HG02973 (cell line): Measurements from ENCODE around the gene P2RX2.

ENCODE experiments used
- ATAC-seq: cut with Tn5 transposase; IDR thresholded peaks from one replicate; pipeline ENCODE4 v1.9.1; 2021; ENCODE audit warnings: moderate library complexity; ENCODE audit not compliant: unreplicated experiment

P2RX2 gene

DNA sequence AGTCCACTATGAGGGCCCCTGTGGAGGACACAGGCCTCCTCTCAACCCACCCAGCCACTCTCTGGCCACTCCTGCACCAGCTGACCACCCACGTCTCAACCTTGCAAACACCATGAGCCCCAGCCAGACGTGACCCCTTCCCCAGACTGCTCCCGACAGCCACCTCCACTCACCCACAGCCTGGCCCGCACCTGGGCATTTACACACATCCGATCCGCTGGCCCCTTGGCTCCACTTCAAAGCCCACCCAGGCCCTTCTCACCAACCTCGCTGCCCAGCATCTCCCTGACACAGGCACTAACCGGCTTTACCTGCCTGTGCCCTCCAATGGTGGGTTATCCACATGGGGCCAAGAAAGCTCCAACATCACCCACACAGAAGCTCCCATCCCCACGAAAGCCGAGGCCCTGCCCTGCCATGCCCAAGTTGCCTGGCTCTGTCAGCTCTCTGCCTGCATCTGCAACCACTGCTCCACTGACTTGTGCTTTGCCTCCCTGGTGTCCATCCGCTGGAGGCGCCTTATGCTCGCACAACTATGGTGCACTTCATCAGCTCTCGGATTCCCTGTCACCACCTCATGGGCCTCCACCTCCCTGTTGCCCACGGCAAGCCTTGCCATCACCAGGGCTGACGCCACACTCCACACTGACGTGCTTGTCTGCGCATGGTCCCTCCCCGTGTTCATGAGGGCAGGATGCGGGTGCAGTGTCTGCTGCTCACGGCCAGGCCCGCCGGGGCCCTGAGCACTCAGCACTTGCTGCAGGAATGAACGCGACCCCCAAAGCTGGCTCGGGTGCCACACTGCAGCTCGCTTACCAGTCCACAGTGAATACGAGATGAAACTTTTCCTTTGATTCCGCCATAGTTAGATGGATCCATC, 16.7 kb downstream of the P2RX2 start:
- no peak for ATAC-seq

DNA sequence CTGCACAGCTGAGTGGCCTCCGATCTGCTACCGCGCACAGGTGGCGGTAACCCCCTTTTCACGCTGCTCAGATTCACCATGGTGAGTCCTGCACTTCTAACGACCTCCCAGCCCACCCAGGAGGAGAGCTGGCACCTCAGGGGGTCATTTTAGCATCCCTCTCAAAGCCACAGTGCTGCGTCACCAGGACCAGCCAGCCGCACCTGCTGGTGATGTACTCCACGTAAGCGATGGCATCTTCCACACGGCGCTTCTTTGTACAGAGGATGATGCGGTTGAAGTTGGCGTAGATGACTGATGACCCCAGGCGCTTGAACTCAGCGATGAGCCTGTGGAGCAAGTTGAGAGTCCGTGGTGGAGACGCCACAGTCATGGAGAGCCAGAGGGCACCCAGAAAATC, 19.2 kb downstream of the P2RX2 start:
- ATAC-seq: no peak

DNA sequence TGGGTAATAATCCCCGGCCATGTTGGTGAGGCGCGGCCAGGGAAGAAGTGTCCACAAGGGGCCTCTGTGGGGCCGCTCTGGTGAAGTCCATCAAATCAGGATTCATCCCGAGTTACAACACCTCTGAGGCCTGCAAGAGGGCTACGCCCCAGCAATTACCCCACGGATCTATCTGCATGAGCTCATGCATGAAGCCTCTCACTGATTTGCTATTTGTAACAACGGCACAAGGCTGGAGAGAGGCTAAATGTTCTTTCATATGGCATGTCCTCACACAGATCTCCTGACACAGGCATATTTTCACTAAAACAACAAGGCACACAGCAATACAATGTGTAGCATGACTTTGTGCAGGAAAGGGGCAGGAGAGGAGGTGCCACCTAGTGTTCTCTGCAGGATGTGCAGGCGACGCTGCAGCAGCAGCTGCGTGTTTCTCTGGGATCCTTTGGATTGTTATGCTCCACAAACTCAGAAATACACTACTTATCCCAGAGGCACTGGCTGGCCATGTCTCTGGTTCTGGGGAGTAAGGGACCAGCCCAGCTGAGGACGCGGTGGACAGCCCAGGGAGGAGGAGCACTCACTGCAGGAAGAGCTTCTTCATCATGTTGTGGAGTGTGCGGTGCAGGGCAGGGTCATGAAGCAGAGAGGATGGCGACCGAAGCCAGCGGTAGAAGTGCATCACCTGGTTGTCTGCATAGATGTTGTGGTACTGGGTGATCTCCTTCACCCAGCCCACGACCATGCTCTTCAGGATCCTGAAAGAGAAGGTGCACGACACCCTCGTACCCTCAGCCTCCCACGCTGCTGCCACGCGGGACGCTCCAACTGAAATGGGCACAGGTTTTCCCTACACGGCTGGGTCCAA, 20.2 kb downstream of the P2RX2 start:
- ATAC-seq: no peak

GRCh38 chr12:132639956-132640520, 21.5 kb downstream of the P2RX2 start:
- no peak for ATAC-seq

DNA sequence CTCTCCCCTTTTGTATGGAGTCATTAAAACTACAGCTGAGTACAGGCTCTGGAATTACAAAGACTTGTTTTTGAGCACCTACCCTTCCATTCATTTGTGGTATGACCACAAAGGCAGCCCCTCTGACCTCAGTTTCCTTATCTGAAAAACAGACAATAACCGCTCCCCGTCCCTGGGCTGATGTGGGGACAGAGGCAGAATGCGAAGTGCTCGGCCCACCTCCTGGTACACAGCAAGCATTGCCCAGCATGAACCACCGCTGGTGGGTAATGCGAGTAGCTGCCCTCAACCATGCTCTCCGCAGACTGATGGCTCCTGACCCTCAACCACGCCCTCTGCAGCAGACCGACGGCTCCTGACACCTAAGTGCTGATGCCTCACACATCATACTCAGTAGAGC, 22.4 kb downstream of the P2RX2 start:
- ATAC-seq: no peak

GRCh38 chr12:132641811-132642650, 23.5 kb downstream of the P2RX2 start:
- no peak for ATAC-seq

DNA sequence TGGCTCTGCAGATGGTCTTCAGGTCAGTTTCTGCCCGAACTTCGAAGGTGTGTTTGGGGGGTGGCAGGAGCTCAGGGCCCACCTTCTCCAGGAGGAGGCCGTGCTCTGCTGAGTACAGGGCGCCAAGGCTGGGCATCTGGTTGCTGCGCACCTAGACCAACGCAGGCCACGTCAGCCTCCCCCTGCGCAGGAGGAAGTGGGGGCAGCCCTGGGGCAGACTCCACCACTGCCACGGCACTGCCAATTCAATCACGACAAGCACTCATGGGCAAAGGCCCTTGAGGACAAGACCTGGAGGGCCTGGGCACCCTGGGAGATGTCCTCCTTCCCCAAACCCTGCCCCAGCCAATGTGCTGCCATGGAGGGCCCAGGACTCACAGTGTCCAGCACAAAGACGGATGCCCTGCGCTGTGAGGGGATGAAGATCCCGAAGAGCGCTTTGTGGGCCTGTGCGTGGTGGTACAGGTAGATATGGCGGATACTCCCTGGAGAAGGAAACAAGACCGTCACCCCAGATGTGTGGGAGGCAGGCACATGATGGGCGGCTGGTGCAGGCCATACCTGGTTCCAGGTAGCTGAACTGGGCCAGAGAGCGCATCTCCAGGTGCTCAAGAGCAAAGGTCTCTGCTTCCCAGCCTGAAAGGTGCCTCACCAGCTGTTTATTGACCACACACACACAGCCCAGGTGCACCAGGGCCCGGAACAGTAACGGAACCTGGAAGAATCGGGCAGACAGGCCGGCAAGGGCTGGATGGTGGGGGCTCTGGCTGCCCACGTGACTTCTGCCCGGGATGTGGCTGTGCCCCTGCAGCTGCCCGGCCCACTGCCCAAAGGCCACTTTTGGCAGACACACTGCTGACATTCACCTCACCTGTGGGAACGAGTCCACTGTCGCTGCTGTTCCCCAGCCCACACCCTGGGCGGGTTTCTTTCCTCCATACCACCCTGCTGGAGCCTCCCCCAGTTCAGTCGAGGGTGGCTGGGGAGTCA, 24.6 kb downstream of the P2RX2 start:
- no peak for ATAC-seq

GRCh38 chr12:132646850-132647249, 28.3 kb downstream of the P2RX2 start:
- ATAC-seq: no peak

DNA sequence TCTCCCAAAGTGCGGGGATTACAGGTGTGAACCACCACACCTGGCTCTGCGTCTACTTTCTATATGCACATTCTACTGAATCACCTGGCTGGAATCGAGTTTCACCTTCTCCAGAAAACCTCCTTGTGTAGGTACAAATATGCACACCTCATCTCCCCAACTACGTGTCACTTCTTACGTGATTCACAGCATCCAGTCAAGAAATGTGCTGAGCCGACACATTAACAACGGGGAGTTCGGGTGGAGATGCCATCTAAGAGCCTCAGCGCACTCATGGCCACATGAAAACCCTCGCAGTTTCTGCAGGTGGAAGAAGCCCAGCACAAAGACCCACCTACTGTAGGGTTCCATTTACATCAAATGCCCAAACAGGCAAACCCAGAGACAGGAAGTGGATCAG, 29.3 kb downstream of the P2RX2 start:
- ATAC-seq: no peak

DNA sequence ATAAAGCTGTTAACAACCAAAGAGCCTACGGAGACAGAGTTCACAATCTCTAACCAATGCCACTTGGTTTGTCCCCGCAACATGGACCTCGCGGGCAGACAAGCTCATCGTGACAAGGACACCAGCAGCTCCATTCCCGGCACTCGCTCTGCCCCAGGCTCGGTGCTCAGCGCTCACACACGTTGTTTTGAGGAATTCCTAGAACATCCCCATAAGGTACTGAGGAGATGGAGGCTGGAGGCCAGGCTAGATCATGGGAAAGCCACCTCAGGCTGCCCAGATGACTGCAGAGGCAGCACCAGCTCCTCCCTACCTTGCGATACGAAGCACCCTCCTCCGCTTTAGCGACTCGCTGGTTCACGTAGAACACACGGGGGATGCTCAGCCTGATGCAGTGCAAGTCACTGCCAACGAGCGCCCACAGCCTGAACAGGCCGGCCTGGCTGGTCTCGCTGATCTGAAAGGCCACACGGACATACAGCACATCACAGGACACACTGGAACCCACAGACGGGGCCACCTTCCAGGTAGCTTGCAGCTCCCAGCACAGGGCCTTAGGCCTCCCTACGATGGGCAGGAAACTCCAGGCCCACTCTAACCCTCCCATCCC, 30.1 kb downstream of the P2RX2 start:
- ATAC-seq: no peak

- ATAC-seq: no peak
These were observed 30.8 kb downstream of the P2RX2 start for GRCh38 chr12:132649226-132649945.

GRCh38 chr12:132651444-132652100, 33.0 kb downstream of the P2RX2 start:
- ATAC-seq: no peak

DNA sequence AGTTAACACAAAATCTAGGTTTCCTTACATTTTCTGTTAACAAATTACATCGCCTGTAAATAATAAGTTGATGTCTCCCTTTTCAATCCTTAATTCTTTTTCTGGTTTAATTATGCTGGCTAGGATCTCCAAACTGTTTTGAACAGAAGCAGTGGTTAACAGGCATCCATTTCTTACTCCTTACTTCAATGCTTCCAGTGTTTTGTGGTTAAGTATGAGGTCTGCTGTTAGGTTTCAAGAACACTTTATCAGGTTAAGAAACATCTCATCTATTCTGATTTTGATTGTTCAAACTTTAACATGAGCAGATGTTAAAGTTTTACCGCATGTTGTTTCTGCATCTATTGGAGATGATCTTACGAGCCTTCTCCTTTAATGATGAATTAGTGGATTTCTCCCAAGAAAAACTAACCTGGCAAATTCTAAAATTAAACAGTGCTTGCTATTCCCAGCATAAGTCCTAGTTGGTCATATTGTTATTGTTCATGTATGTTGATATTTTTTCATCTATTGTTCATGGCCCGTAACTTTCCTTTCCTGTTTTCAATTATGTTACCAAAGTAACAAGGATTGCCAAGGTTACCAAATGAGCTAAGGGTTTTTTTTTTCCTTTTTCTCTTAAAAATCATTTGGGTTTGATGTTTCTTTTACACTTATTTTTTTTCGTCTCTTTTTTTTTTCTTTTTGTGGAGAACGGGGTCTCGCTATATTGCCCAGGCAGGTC, 35.2 kb downstream of the P2RX2 start:
- no peak for ATAC-seq

DNA sequence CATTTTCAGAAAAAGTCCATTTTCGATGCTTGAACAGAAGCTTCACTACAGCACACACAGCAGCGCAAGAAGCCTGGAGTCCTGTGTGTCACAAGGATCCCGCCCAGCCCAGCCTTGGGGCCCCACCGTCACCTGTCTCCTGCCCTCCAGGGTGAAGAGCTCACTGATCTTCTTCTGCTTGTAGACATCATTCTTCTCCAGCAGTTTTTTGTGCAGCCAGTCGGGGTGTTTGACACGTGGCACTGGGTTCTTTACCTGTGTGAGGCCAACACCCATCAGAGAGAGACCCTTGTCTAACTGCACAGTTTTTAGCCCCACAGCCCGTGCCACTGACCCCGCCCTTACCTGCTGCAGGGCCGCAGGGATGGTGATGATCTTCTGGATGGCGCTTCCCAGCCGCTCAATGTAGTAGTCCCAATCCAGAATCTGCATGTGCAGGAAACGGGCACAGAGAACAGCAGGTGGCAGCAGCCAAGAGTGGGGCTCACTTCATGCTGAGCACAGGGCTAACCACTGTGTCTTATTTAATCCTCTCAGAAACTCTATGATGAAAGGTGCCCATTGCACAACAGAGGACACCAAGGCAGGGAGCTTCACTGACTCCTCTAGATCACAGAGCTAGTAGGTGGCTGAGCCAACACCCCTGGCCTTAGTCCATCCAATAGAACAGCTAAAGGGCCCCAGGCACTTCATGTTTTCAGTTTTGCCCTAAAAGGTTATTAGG, 38.6 kb downstream of the P2RX2 start:
- ATAC-seq: no peak

- no peak for ATAC-seq
These were observed 39.7 kb downstream of the P2RX2 start for GRCh38 chr12:132658149-132658894.

DNA sequence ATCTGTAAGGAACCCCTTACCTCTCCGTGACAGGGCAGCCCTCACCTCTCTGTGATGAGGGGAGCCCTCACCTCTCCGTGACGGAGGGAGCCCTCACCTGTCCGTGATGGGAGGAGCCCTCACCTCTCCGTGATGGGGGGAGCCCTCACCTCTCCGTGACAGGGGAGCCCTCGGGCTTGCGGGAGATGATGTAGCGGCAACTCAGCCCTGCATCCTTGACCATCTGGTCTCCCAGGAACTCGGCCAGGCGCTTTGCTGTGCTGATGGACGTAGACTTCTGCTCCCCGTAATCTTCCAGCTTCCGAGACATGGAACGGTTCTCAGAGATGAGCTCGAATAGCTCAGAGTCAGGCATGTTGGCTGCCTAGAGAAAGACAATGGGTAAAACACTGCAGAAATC, 40.6 kb downstream of the P2RX2 start:
- ATAC-seq: no peak
